ENCODE data around the gene ADI1.

- TF ChIP-seq CTCF (IDR thresholded peaks at IDR 0.05 in 4 of 5, conservative IDR thresholded peaks at IDR 0.05 in 1 of 5) (no peak), POLR2A (IDR thresholded peaks at IDR 0.05) (no peak)
Measured at GRCh38 chr2:3465328-3465727, 54.0 kb downstream of the ADI1 start.
